ENCODE measurements around the gene SLC39A9.

SLC39A9 gene

GRCh38 chr14:69499436-69499835 is 100.9 kb downstream of the SLC39A9 start:
- no peak for TF ChIP-seq PPARA (CRISPR knock-in tag; IDR thresholded peaks at IDR 0.05; ENCODE audit: borderline replicate concordance)
- no peak for TF ChIP-seq ISL1 (CRISPR knock-in tag; IDR thresholded peaks at IDR 0.05)
- no peak for TF ChIP-seq ZNF565 (CRISPR knock-in tag; conservative IDR thresholded peaks at IDR 0.05; ENCODE audit: low read depth)
- TF ChIP-seq, protein P1, sequence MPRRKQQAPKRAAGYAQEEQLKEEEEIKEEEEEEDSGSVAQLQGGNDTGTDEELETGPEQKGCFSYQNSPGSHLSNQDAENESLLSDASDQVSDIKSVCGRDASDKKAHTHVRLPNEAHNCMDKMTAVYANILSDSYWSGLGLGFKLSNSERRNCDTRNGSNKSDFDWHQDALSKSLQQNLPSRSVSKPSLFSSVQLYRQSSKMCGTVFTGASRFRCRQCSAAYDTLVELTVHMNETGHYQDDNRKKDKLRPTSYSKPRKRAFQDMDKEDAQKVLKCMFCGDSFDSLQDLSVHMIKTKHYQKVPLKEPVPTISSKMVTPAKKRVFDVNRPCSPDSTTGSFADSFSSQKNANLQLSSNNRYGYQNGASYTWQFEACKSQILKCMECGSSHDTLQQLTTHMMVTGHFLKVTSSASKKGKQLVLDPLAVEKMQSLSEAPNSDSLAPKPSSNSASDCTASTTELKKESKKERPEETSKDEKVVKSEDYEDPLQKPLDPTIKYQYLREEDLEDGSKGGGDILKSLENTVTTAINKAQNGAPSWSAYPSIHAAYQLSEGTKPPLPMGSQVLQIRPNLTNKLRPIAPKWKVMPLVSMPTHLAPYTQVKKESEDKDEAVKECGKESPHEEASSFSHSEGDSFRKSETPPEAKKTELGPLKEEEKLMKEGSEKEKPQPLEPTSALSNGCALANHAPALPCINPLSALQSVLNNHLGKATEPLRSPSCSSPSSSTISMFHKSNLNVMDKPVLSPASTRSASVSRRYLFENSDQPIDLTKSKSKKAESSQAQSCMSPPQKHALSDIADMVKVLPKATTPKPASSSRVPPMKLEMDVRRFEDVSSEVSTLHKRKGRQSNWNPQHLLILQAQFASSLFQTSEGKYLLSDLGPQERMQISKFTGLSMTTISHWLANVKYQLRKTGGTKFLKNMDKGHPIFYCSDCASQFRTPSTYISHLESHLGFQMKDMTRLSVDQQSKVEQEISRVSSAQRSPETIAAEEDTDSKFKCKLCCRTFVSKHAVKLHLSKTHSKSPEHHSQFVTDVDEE (CRISPR knock-in tag; IDR thresholded peaks at IDR 0.05): no peak
- no peak for TF ChIP-seq ZFP3 (CRISPR knock-in tag; IDR thresholded peaks at IDR 0.05)
- TF ChIP-seq TCF4 (CRISPR knock-in tag; IDR thresholded peaks at IDR 0.05; ENCODE audit: borderline replicate concordance): no peak
- no peak for TF ChIP-seq SNAI2 (CRISPR knock-in tag; IDR thresholded peaks at IDR 0.05)
- ATAC-seq: no peak

DNA sequence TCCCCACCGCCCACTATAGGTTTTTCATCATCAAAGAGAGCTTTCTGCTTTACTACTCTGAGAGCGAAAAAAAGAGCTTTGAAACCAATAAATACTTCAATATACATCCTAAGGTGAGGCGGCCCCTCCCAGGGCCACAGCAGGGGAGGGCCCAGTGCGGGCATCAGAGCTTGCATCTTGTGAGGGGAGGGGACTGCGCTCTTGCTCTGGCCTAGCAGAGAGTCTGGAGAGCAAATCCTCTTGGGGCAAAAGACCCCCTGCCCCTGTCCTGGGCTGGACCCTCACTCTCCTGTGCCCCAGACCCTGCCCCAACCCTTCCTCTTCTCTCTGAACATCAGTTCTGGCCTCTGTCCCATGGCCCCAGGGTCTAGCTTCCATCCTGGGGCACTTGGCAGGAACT is 101.6 kb downstream of the SLC39A9 start:
- no peak for ATAC-seq
- TF ChIP-seq ZNF565 (CRISPR knock-in tag; conservative IDR thresholded peaks at IDR 0.05; ENCODE audit: low read depth) (no peak), PATZ1 (CRISPR knock-in tag; IDR thresholded peaks at IDR 0.05; ENCODE audit: borderline replicate concordance) (no peak), OSR1 (CRISPR knock-in tag; IDR thresholded peaks at IDR 0.05) (no peak), TOX (CRISPR knock-in tag; IDR thresholded peaks at IDR 0.05; ENCODE audit: borderline replicate concordance) (no peak), PPARA (CRISPR knock-in tag; IDR thresholded peaks at IDR 0.05; ENCODE audit: borderline replicate concordance) (no peak), ZNF70 (CRISPR knock-in tag; IDR thresholded peaks at IDR 0.05) (no peak), TCF4 (CRISPR knock-in tag; IDR thresholded peaks at IDR 0.05; ENCODE audit: borderline replicate concordance) (no peak), ISL1 (CRISPR knock-in tag; IDR thresholded peaks at IDR 0.05) (no peak), CSDC2 (CRISPR knock-in tag; IDR thresholded peaks at IDR 0.05) (no peak), ZFP30 (CRISPR knock-in tag; IDR thresholded peaks at IDR 0.05) (no peak)
- TF ChIP-seq, protein P2, sequence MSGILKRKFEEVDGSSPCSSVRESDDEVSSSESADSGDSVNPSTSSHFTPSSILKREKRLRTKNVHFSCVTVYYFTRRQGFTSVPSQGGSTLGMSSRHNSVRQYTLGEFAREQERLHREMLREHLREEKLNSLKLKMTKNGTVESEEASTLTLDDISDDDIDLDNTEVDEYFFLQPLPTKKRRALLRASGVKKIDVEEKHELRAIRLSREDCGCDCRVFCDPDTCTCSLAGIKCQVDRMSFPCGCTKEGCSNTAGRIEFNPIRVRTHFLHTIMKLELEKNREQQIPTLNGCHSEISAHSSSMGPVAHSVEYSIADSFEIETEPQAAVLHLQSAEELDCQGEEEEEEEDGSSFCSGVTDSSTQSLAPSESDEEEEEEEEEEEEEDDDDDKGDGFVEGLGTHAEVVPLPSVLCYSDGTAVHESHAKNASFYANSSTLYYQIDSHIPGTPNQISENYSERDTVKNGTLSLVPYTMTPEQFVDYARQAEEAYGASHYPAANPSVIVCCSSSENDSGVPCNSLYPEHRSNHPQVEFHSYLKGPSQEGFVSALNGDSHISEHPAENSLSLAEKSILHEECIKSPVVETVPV (CRISPR knock-in tag; IDR thresholded peaks at IDR 0.05): no peak
- TF ChIP-seq, protein P3, sequence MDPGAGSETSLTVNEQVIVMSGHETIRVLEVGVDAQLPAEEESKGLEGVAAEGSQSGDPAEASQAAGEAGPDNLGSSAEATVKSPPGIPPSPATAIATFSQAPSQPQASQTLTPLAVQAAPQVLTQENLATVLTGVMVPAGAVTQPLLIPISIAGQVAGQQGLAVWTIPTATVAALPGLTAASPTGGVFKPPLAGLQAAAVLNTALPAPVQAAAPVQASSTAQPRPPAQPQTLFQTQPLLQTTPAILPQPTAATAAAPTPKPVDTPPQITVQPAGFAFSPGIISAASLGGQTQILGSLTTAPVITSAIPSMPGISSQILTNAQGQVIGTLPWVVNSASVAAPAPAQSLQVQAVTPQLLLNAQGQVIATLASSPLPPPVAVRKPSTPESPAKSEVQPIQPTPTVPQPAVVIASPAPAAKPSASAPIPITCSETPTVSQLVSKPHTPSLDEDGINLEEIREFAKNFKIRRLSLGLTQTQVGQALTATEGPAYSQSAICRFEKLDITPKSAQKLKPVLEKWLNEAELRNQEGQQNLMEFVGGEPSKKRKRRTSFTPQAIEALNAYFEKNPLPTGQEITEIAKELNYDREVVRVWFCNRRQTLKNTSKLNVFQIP (CRISPR knock-in tag; IDR thresholded peaks at IDR 0.05; ENCODE audit: borderline replicate concordance, low read depth): no peak

DNA sequence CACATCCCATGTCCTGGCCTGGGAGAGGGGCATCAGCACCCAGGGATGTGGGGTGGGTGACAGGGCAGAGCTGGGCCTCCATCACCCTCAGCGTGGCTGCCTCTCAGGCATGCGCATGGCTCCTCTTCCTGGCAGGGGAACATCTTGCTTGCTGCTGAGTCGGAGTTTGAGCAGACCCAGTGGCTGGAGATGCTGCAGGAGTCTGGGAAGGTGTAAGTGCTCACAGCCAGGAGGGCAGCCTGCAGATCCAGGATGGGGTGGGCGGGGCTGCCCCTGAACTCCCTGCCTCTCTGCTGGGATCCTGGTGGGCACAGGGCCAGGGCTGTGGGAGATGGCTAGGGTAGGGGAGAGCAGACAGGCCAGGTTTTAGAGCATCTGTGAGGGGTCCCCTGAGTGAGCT is 102.2 kb downstream of the SLC39A9 start:
- ATAC-seq: no peak
- TF ChIP-seq ZNF565 (CRISPR knock-in tag; conservative IDR thresholded peaks at IDR 0.05; ENCODE audit: low read depth): no peak
- TF ChIP-seq GLIS3 (CRISPR knock-in tag; IDR thresholded peaks at IDR 0.05): no peak
- no peak for TF ChIP-seq ZFP30 (CRISPR knock-in tag; IDR thresholded peaks at IDR 0.05)
- TF ChIP-seq, protein P3 (CRISPR knock-in tag; IDR thresholded peaks at IDR 0.05; ENCODE audit: borderline replicate concordance, low read depth): no peak
- TF ChIP-seq ISL1 (CRISPR knock-in tag; IDR thresholded peaks at IDR 0.05): no peak
- no peak for TF ChIP-seq ZFP3 (CRISPR knock-in tag; IDR thresholded peaks at IDR 0.05)
- TF ChIP-seq RARB (CRISPR knock-in tag; IDR thresholded peaks at IDR 0.05): no peak
- TF ChIP-seq TOX (CRISPR knock-in tag; IDR thresholded peaks at IDR 0.05; ENCODE audit: borderline replicate concordance): no peak
- no peak for TF ChIP-seq BACH2 (CRISPR knock-in tag; IDR thresholded peaks at IDR 0.05; ENCODE audit: borderline replicate concordance)
- no peak for TF ChIP-seq ZNF8 (CRISPR knock-in tag; IDR thresholded peaks at IDR 0.05)
- no peak for TF ChIP-seq ESRRG (CRISPR knock-in tag; IDR thresholded peaks at IDR 0.05)

Measured in SK-N-SH treated with all-trans-retinoic acid at 6 μM for 48 hours (cell line).